Dedifferentiated amniotic fluid mesenchymal stem cell (primary cell): ENCODE measurements around the gene VENTX.

Source experiments
- DNase-seq: peaks from one replicate; pipeline ENCODE4 v3.0.0-alpha.2; 2016; ENCODE audit errors: extremely low spot score

The VENTX gene

GRCh38 chr10:133271521-133272300 lies 34.1 kb downstream of the VENTX start:
- no peak for DNase-seq

- no peak for DNase-seq
These were observed 34.8 kb downstream of the VENTX start for GRCh38 chr10:133272301-133272963.

GRCh38 chr10:133272964-133273420 lies 35.3 kb downstream of the VENTX start:
- DNase-seq, result no peak

GRCh38 chr10:133273534-133274143 lies 36.0 kb downstream of the VENTX start:
- DNase-seq, result no peak

GRCh38 chr10:133274751-133275683 lies 37.4 kb downstream of the VENTX start:
- no peak for DNase-seq

GRCh38 chr10:133275684-133276092 lies 38.0 kb downstream of the VENTX start:
- DNase-seq, result no peak

GRCh38 chr10:133276100-133276434 lies 38.4 kb downstream of the VENTX start:
- no peak for DNase-seq

- DNase-seq, result no peak
These were observed 39.0 kb downstream of the VENTX start, which contains the start of gene ADAM8 for GRCh38 chr10:133276435-133277201. ADAM8 (minus strand) TSS chr10:133276868; CDS start chr10:133276817, 51 bp downstream.

- DNase-seq, result no peak
These were observed 39.8 kb downstream of the VENTX start for GRCh38 chr10:133277277-133277992.

- DNase-seq, result no peak
These were observed 40.4 kb downstream of the VENTX start for GRCh38 chr10:133277993-133278576.

- no peak for DNase-seq
These were observed 41.1 kb downstream of the VENTX start for GRCh38 chr10:133278577-133279265.

- DNase-seq, result no peak
These were observed 41.9 kb downstream of the VENTX start for GRCh38 chr10:133279326-133280226.

GRCh38 chr10:133280391-133281059 lies 42.9 kb downstream of the VENTX start:
- no peak for DNase-seq

- DNase-seq, result no peak
These were observed 43.4 kb downstream of the VENTX start for GRCh38 chr10:133281084-133281483.

- no peak for DNase-seq
These were observed 44.1 kb downstream of the VENTX start for GRCh38 chr10:133281628-133282372.

- DNase-seq, result no peak
These were observed 45.3 kb downstream of the VENTX start for GRCh38 chr10:133282846-133283390.

GRCh38 chr10:133283931-133284330 lies 46.3 kb downstream of the VENTX start:
- DNase-seq, result no peak
